Activated CD4-positive, alpha-beta T cell treated with anti-CD3 and anti-CD28 coated beads, Interleukin-10, Interleukin-2, amounts not matched to agents 100 ng/mL and 50 ng/mL, durations not matched to agents 16 hours and 8 hours (primary cell): ENCODE measurements around the gene RTN4.

Experiments used
- DNase-seq: peaks from one replicate; pipeline ENCODE4 v3.0.0-alpha.2; 2020

The RTN4 gene

DNA sequence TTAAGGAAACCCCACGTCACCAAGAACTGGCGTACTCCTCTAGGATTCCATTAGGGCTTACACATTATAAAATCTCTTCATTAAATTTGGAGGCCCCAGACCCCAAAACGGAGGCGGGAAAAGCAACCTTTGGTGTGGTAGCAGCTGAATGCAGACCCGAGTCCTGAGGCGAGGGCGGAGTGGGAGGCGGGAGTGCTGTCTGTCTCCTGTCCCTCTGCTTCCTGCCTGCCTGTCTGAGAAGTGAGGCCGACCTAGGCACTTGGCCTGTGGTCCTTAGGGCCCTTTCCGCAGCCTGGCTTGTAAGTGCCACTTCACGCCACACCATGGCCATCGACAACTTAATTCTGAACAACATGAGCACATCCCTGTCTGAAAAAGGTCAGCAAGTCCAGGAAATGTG, 102.1 kb downstream of the RTN4 start:
- no peak for DNase-seq

- DNase-seq, result no peak
These were observed 102.6 kb downstream of the RTN4 start for GRCh38 chr2:54947646-54948045.

DNA sequence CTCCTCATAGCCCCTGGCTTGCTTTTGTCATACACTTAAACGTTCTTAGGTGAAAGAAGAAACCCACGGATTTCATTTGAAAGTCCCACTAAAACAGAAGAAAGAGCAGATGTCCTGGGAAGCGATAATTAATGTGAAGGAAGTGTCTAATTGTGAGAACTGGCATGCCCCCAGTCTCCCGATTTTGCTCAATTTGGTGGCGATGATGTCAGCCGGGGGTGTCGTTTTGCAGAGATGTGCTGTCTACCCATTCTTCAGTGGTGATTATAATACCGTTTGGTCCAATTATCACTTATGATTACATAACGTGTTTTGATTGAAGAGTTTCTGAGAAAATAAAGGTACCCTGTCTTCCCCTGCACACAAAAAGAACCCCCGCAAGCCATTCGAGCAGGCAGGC, 103.1 kb downstream of the RTN4 start:
- DNase-seq, result no peak

DNA sequence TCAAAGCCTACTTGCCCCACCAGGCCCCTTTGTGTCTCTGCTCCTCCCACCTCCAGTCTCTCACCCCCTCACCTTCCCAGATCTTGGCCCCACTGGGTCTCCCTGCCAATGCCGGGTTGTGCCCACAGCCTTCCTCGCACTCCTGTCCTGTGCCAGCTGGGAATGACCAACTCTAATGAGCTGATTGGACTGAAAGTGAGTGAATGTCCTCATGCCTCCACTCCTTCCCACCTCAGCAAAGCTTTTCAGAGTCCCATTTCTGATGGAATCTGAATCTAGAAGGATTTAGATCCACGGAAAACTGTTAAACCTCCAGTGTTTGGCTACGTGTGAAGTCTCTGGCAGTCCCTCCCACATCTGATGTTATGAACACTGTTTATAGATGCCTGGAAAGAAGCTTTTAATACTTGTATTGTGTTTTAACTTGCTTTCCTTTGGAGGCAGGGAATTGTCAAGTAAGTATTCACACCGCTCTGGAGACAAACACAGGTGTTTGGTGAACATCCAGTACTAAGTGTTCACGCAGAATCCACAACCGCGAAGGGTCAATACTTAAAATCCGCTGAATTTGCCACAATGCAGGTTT, 103.9 kb downstream of the RTN4 start:
- no peak for DNase-seq

DNA sequence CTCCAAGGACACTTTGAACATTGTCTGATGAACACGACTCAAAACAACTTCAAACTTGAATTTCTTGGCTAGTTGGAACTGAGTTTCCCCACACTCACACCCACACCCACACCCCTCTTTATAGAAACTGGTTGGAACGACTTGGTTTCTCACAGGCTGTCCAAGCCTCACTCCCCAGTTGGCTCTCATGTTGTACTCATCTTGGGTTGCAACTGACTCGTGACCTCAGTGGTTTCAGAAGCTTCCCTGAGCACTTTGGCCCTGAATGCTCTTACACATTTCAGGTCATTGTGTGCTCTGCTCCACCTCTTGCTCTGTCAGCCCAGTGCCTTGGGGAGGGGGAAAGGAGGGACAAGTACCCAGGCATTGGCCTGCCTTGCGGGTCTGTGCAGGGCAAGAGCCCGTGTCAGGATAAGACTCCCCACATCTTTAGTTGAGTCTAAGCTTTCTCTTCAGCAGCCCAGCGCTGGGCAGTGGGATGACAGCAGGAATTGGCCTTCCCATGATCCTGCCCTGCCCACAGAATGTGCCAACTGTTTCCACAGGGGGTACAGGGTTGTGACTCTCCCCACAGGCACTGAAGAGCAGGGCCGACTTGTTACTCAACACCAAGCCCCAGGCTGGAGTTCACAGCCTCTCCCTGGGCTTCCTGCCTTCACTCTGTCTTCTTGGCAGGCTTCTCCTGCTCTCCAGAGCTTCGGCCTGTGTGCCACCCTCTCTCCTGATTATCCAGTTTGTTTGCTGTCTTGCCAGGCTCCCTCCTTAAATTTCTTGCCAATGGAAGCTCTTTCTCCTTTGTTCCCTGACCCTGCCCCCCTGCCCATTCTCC, 104.6 kb downstream of the RTN4 start:
- DNase-seq, result peak; percentile 27

DNA sequence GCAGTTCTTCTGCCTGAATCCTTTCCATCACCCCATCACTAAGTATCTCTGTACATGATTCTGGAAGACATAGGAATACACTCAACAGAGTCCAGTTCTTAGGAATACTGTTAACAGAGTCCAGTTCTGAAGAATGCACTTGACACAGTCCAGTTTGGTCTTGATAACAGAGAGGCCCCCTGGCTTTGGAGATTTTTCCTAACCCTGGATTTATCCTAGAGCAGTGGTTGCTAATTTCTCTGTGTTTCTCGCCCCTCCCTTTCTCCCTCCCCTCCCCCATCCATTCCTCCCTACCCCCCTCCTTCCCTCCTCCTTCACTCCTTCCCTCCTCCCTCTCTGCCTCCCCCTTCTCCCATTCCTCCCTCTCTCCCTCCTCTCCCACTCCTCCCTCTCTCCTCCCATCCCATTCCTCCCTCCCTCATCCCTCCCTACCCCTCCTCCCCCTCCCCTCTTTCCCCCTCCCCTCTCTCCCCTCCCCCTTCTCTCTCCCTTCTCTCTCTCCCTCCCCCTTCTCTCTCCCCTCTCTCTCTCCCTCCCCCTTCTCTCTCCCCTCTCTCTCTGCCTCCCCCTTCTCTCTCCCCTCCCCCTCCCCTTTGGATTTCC, 105.4 kb downstream of the RTN4 start:
- DNase-seq, result no peak

GRCh38 chr2:54942373-54942772, 107.9 kb downstream of the RTN4 start:
- DNase-seq, result peak; percentile 53

DNA sequence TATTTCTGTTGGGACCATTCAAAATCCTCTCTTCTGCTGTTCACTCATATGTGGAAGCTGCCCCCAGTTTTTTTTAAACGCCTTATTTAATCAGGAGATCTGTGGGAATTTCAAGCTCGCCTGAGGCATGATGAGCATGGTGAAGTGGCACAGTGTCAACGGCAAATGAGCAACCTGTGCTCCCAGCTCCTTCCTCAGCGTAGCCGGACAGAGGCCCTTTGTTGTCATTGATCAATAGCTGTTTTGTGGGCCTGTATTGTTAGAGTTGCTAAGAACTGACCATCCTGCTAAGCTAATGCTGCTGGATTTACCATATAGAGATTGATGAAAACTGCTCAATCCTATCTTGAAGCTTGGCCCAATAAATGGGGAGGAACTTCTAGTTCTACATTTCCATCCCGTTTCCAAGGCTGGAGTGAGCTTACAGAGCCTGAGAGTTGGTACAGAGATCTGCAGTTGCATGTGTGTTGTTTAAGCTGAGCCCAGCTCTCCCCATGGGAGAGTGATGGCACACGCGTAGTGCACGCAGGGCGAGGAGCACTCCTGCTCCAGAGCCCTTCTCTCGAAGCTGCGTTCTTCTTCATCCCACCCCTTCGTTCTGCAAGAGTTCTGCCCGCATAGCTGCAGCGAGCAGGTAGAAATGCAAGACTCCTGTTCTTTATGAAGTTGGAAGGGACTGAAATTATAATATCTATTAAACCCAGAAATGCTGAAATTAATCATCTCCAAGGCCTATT, 108.8 kb downstream of the RTN4 start:
- no peak for DNase-seq

DNA sequence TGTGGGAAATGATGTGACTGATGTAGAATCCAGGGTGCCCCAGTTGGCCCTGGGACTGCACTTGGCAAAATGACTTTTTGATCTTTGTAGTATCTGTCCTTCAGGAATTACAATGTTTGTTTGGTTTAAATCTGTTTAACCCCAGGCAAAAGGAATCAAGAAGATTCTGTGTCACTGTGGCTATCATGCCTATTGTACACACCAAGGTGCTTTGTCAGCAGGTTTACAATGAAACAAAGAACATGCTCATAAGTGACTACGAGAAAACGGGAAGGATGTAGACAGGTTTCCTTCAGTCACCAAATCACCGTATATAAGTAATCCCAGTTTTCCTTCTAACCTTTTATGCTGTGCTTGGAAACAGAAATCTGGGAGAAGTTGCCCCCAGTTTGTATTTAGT, 109.5 kb downstream of the RTN4 start:
- no peak for DNase-seq

DNA sequence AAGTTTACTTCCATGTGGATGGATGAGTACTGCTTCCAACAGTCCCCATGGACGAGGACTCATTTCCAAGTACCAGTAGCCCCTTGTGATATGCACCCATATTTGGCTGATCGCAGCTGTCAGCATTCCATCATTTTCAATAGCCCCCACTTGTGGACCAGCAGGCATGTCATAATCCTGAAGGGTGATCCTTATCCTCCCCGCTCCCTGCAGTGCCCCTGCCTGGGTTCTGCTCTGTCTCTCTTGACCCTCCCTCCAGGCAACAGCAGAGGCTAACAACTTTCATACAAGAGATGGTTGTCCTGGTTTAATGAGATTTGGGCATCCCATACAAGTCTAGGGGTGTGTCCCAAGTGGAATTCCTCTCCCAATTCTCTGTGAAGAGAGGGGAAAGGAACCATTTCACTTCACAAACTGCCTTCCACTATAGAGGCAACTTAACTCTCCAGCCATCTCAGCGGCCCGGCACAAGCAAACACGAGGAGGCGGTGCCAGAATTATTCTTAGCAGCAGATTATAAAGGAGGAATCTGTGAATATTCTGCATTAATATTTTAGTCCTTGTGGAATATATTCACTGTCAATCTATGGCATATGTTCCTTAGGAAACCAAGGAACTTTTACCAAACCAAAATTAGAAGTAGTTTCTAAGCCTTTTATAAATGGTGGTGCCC, 110.7 kb downstream of the RTN4 start:
- DNase-seq, result no peak

DNA sequence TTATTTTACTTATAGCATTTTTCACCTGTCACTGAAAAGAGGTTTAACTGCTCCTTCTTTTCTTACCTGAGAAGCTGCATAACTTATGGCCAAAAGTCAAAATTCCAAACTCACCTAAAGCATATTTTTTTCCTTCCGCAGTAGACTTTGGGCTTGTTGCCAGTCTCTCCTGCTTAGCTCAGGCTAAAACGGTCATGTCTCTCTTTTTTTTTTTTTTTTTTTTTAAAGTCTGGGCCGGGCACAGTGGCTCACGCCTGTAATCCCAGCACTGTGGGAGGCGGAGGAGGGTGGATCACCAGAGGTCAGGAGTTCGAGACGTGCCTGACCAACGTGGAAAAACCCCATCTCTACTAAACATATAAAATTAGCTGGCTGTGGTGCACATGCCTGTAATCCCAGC, 113.5 kb downstream of the RTN4 start:
- DNase-seq, result no peak

DNA sequence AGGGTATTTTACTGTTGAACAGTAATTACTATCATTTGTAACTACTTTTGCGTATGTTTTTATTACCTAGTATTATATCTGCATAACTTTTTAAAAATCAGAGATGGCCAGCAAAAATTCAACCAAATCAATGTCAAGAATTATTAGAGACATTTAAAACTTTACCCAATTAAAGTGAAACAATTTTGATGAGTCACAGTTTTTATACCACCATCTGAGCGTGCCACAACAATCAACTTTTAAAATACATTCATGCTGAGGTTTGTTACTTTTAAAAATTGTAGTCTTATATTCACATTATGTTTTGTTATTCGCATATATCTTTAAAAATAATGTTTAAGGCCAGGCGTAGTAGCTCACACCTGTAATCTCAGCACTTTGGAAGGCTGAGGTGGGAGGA, 114.9 kb downstream of the RTN4 start:
- no peak for DNase-seq

GRCh38 chr2:54931473-54931872, 118.8 kb downstream of the RTN4 start:
- no peak for DNase-seq

- DNase-seq, result no peak
These were observed 121.5 kb downstream of the RTN4 start for GRCh38 chr2:54928719-54929118.

- DNase-seq, result no peak
These were observed 122.3 kb downstream of the RTN4 start for GRCh38 chr2:54927751-54928615.

DNA sequence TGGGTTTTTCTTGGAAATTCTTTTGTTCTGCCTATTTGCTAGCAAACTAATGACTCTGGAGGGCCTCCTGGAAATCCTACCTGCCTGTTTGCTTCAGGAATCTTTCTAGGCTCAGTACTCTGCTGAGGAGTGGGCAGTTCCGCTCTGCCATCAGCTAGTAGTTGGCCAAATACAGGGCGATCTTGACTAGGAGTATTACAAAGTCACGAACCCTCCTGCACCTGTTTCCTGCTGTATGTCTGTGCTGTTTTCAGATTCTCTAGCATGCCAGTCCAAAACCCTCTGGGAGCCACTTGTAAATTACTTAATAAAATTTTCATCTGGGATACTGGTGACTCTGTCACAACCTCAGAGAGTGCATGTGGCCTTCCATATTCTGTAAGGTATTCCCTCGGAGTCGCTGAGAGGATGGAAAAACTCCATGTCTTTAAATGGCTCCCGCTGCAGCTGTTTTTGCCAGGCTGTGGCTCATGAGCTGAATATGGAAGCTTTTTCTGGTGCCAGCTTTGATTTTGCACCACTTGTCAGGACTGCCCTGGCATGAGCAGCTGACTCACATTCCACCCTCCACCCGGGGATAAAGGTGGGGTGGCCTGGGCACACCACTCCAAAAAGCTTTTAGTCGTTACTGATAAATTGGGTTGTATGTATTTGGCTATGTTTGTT, 123.0 kb downstream of the RTN4 start:
- no peak for DNase-seq

- DNase-seq, result no peak
These were observed 125.2 kb downstream of the RTN4 start for GRCh38 chr2:54925022-54925421.

GRCh38 chr2:54924121-54924520, 126.1 kb downstream of the RTN4 start:
- no peak for DNase-seq
